Activated CD4-positive, alpha-beta T cell treated with anti-CD3 and anti-CD28 coated beads, Interleukin-2, amount 10 ng/mL, durations not matched to agents 7 days and 5 days (primary cell): ENCODE results near the gene CHMP3. TPM values are rescaled to one million over a fixed set of nuclear protein-coding genes. Genes with fewer than 3 reads are reported as not detected.

Experiments
- CTCF ChIA-PET: fragments of 350-600 bp; sonication (Branson Sonifier 250); formaldehyde crosslinking; loops from one replicate; lab custom pipeline; 2021; ENCODE audit warnings: antibody characterized with exemption; lab: Charles Lee
- POLR2A ChIA-PET: fragments of 350-600 bp; sonication (Branson Sonifier 250); formaldehyde crosslinking; loops from one replicate; lab custom pipeline; 2021; ENCODE audit warnings: antibody characterized with exemption; lab: Charles Lee
- DNase-seq: peaks from one replicate; pipeline ENCODE4 v3.0.0-alpha.2; 2020
- H3K27ac Mint-ChIP-seq: one replicate; pipeline ENCODE4 v1.8.0; 2021; ENCODE audit warnings: mild to moderate bottlenecking, moderate library complexity, mixed read lengths
- H3K27me3 Mint-ChIP-seq: one replicate; pipeline ENCODE4 v1.8.0; 2021; ENCODE audit warnings: mixed read lengths
- H3K36me3 Mint-ChIP-seq: one replicate; pipeline ENCODE4 v1.8.0; 2021; ENCODE audit warnings: low read depth, mixed read lengths
- H3K4me1 Mint-ChIP-seq: one replicate; pipeline ENCODE4 v1.8.0; 2021; ENCODE audit warnings: mixed read lengths
- H3K4me3 Mint-ChIP-seq: one replicate; pipeline ENCODE4 v1.8.0; 2021; ENCODE audit warnings: mild to moderate bottlenecking, moderate library complexity, mixed read lengths
- H3K9me3 Mint-ChIP-seq: one replicate; pipeline ENCODE4 v1.8.0; 2021; ENCODE audit warnings: mixed read lengths
- total RNA-seq, 2 experiments: library from RNA; stranded (reverse); gene quantifications; one replicate each; pipeline ENCODE4 v1.2.3, GENCODE V29; 2021

The CHMP3 gene
- total RNA-seq, 2 experiments from 2014 or later = 50.2 to 50.7 TPM

DNA sequence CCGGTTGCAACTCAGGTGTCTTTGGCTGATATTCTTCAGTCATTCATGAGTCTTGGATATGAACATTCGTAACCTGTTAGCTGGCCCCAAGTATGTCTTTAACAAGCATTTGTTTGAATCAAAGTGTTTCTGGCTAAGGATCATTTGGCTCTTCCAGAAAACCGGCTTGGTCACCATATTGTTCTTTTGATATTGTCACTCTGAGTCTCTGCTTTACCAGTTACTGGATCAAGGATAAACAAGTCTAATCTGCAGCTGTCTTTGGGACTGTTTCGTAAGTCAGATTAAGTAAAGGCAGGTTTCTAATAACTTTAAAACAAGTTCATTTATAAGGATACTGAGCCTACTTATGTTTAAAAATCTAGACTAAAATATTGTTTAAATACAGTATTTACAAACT, 73.0 kb downstream of the CHMP3 start:
- no peak overlapping the region for H3K27ac Mint-ChIP-seq
- POLR2A ChIA-PET = no interaction called here
- CTCF ChIA-PET = interaction anchor here (0.8 kb wide), 1 partner anchor 22 kb away, joined by 3 read pairs; no protein-coding TSS in a partner anchor
- no peak for DNase-seq
- no peaks in the 10 kb centered on the region for H3K27me3 Mint-ChIP-seq
- no peak overlapping the region for H3K4me3 Mint-ChIP-seq
- H3K4me1 Mint-ChIP-seq = peaks cover 5% of the 10 kb centered on the region
- peaks cover 6% of the 10 kb centered on the region for H3K9me3 Mint-ChIP-seq
- H3K36me3 Mint-ChIP-seq = peaks cover 90% of the 10 kb centered on the region

DNA sequence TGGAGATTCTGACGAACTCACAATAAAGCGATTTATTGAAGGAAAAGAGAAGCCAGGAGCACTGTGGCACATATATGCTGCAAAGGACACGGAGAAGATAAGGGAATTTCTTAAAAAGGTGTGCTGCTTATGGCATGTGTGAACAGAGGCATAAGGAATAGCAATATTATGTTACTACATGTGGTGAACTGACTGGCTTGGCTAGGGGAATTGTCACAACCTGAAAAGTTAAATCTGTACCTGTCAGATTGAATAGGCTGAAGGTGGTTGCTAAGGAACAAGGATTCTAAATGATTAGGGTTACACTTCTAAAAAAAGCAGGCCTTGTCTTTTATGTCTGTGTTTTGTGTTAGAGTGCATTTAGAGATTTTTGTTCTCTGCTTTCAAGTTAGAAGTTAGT, 73.7 kb downstream of the CHMP3 start:
- Mint-ChIP-seq H3K36me3 (peaks cover 90% of the 10 kb centered on the region), H3K4me3 (no peak overlapping the region), H3K27me3 (no peaks in the 10 kb centered on the region), H3K27ac (no peak overlapping the region), H3K4me1 (peaks cover 11% of the 10 kb centered on the region), H3K9me3 (peaks cover 2% of the 10 kb centered on the region)
- no peak for DNase-seq
- ChIA-PET POLR2A (no interaction called here), CTCF (no interaction called here)

DNA sequence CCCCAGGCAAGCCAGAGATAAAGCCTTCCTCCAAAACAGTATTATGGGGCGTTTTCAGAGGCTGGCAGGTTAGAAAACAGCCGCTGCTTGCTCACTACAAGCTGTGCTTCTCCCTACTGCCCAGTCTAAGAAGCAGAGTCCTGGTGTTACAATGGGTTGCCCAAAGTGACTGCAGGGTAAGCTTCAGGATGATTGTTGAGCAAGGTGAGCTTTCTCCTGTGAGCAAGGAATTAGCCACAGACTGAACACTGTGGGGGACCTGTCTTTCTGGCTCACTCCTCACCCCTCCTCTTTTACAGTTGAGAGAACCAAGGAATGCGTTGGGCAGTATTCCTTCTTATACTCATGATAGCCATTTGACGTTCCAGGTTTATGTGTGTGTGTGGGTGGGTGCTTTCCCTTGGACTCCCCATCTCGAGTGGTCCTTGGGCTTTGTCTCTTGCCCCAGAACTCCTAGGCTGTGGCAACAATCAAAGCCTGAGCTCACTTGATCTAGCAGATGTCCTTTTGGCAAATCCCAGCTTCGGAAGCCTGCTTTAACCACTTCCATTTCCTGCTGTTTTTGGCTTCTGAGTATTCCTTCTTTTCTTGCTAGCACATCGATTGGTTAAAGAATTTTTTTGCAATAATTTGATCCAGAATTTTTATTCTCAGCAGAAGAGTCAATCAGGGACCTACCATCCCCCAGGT, 74.5 kb downstream of the CHMP3 start:
- H3K9me3 Mint-ChIP-seq = no peaks in the 10 kb centered on the region
- no peaks in the 10 kb centered on the region for H3K27me3 Mint-ChIP-seq
- H3K27ac Mint-ChIP-seq = no peak overlapping the region
- H3K36me3 Mint-ChIP-seq = peaks cover 90% of the 10 kb centered on the region
- ChIA-PET CTCF (no interaction called here), POLR2A (interaction anchor here (0.6 kb wide), 1 partner anchor 37 kb away, joined by 3 read pairs; no protein-coding TSS in a partner anchor)
- DNase-seq = no peak
- H3K4me1 Mint-ChIP-seq = peaks cover 14% of the 10 kb centered on the region
- no peak overlapping the region for H3K4me3 Mint-ChIP-seq

DNA sequence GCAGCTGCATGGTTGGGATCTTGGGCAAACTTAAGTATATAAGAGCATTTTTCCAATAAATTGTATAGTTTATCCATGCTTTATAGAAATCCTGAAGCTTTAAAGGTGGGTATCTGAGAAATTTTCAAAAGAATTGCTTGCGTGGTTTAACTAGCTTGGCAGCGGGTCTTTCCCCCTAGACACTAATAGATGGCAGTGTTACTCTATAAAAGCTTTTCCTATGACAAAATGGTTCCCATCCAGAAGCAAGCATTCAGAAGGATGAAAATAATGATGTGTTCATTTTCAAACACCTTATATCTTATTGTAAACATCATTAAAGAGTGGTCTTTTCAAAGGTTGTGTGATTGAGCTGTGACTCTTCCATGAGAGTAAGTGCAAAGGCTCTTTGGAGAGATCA, 76.2 kb downstream of the CHMP3 start:
- ChIA-PET POLR2A (no interaction called here), CTCF (interaction anchor here (0.9 to 1.0 kb wide), 3 partner anchors 11 to 45 kb away, joined by 3 to 5 read pairs (median 3); no protein-coding TSS in a partner anchor)
- DNase-seq = no peak
- Mint-ChIP-seq H3K36me3 (peaks cover 96% of the 10 kb centered on the region), H3K9me3 (no peaks in the 10 kb centered on the region), H3K27me3 (no peaks in the 10 kb centered on the region), H3K27ac (no peak overlapping the region), H3K4me1 (peaks cover 19% of the 10 kb centered on the region), H3K4me3 (no peak overlapping the region)

DNA sequence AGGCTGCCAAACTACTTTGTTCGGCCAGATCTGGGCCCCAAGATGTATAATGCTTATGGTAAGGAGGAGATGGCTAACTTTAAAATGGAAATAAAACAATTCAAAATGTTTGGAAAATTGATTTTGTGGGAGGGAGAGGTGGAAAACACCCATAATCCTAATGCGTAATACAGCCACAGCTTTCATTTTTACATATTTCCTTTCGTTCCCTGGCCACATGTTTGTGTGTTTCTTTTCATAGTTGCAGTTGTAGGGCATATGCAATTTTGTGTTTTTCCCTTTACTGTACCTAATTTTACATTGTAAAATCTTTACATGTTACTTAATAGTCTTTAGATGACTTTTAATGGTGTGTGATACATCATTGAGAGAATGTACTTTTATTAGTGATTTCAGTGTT, 77.4 kb downstream of the CHMP3 start:
- ChIA-PET CTCF (interaction anchor here (0.8 to 1.4 kb wide), 2 partner anchors 12 to 57 kb away, joined by 3 read pairs; no protein-coding TSS in a partner anchor), POLR2A (no interaction called here)
- H3K27me3 Mint-ChIP-seq = no peaks in the 10 kb centered on the region
- H3K4me3 Mint-ChIP-seq = no peak overlapping the region
- H3K27ac Mint-ChIP-seq = no peak overlapping the region
- DNase-seq = no peak
- H3K4me1 Mint-ChIP-seq = peaks cover 30% of the 10 kb centered on the region
- peaks cover 93% of the 10 kb centered on the region for H3K36me3 Mint-ChIP-seq
- no peaks in the 10 kb centered on the region for H3K9me3 Mint-ChIP-seq

DNA sequence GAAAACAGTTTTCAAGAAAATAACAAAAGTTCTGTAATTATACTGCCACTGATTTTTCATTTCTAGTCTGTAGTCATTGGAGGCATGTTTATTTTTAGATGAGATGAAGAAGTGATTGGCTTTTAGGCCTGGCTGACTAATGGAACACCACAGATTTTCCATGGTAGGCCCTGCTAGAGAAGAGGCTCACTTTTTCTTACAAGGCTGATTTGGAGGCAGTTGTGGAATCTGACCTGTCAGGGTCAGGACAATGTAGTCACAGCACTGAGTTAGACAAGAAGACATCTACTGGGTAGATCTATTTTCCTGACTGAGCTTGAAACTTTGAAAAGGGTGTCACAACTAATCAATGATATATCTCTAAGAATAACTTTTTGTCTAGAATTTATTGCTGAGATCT, 78.1 kb downstream of the CHMP3 start:
- no peak for DNase-seq
- H3K9me3 Mint-ChIP-seq = no peaks in the 10 kb centered on the region

DNA sequence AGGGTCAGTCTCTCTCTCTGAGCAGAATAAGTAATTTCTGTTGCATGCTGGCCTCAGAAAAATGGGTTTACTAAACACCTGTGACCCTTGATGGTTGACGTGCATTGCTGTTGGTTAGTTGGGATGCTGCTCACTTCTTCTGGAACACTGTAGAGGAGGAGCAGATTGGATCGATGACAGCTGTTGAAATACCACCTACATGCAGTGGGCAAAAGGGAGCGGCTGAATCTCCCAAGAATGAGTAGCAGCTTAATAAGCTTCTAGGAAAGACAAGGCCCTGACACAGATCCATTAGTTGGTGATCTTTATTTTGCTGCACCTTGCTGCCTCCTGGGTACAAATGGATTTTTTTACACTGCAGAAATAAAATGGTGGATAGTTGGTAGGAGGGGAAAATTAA, 78.9 kb downstream of the CHMP3 start:
- no peak for DNase-seq
- Mint-ChIP-seq H3K27me3 (no peaks in the 10 kb centered on the region), H3K27ac (no peak overlapping the region), H3K4me3 (no peak overlapping the region), H3K4me1 (peaks cover 40% of the 10 kb centered on the region), H3K9me3 (no peaks in the 10 kb centered on the region), H3K36me3 (peaks cover 94% of the 10 kb centered on the region)
- POLR2A ChIA-PET = no interaction called here
- CTCF ChIA-PET = no interaction called here

More for the DNA sequence above, 78.1 kb downstream of the CHMP3 start:
- no peak overlapping the region for H3K27ac Mint-ChIP-seq
- H3K4me3 Mint-ChIP-seq = no peak overlapping the region
- ChIA-PET POLR2A (no interaction called here), CTCF (interaction anchor here (0.8 to 1.4 kb wide), 2 partner anchors 13 to 56 kb away, joined by 3 read pairs; no protein-coding TSS in a partner anchor)
- H3K36me3 Mint-ChIP-seq = peaks cover 94% of the 10 kb centered on the region
- peaks cover 37% of the 10 kb centered on the region for H3K4me1 Mint-ChIP-seq
- no peaks in the 10 kb centered on the region for H3K27me3 Mint-ChIP-seq

DNA sequence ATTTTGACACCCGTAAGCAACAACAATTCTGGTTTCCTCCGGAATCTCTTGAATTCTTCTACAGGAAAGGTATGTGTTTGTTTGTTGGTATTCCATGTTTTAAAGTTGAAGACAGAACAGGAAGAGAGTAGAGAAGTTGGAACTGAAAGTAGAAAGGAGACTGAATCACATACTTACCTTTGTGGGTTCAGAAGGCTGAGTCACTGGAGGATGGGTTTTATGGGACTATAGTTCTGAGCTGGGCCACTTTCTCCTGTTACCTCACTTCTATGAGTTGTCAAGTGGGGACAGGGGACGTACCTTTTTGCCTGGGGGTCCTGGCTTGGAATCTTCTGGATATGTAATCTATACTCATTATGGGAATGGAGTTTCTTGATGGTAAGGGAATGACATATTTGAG, 81.2 kb downstream of the CHMP3 start:
- H3K4me1 Mint-ChIP-seq = peaks cover 40% of the 10 kb centered on the region
- no peak for DNase-seq
- H3K9me3 Mint-ChIP-seq = no peaks in the 10 kb centered on the region
- POLR2A ChIA-PET = no interaction called here
- no peak overlapping the region for H3K27ac Mint-ChIP-seq
- peaks cover 95% of the 10 kb centered on the region for H3K36me3 Mint-ChIP-seq
- CTCF ChIA-PET = no interaction called here
- no peaks in the 10 kb centered on the region for H3K27me3 Mint-ChIP-seq
- no peak overlapping the region for H3K4me3 Mint-ChIP-seq

DNA sequence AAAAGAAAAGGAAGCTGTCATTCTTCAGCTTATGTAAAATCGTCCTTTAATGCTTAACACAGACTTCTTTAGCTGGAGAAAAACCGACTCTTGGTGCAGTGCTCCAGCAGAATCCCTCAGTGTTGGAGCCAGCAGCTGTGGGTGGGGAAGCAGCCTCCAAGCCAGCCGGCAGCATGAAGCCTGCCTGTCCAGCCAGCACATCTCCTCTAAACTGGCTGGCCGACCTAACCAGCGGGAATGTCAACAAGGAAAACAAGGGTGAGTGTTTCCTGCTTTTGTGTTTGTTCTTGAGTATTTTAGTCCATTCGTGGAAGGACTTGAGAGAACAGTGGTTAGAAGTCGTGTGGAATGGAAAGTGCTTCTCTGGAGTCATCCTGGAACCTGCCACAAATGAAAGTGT, 83.1 kb downstream of the CHMP3 start:
- H3K36me3 Mint-ChIP-seq = peaks cover 89% of the 10 kb centered on the region
- CTCF ChIA-PET = interaction anchor here (0.7 to 3.4 kb wide), 2 partner anchors 13 to 201 kb away, joined by 3 to 16 read pairs; no protein-coding TSS in a partner anchor
- peaks cover 38% of the 10 kb centered on the region for H3K4me1 Mint-ChIP-seq

DNA sequence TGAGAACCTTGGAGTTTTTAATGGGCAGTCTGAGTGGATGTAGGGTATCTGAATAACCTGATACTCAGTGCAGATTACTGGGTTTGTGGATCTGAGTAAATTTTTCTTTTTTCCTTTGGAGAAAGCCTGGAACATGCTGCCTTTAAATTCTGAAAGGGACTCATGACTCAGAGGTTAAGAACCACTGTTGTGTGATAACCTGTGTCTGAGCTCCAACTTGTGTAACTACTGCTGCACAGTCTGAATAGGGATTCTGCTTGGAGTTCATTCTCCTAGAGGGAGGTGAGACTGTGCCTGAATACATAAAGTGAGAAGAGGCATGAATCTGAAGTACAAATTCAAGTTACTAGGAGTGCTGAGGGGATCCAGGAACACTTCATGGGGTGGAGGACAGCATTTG, 85.9 kb downstream of the CHMP3 start:
- POLR2A ChIA-PET = no interaction called here
- Mint-ChIP-seq H3K27ac (no peak overlapping the region), H3K4me1 (peaks cover 29% of the 10 kb centered on the region), H3K36me3 (peaks cover 85% of the 10 kb centered on the region), H3K27me3 (no peaks in the 10 kb centered on the region), H3K9me3 (no peaks in the 10 kb centered on the region), H3K4me3 (no peak overlapping the region)
- DNase-seq = no peak
- CTCF ChIA-PET = no interaction called here

More for the DNA sequence above, 83.1 kb downstream of the CHMP3 start:
- H3K27ac Mint-ChIP-seq = no peak overlapping the region
- POLR2A ChIA-PET = no interaction called here
- no peak overlapping the region for H3K4me3 Mint-ChIP-seq
- no peaks in the 10 kb centered on the region for H3K27me3 Mint-ChIP-seq
- no peak for DNase-seq
- no peaks in the 10 kb centered on the region for H3K9me3 Mint-ChIP-seq

DNA sequence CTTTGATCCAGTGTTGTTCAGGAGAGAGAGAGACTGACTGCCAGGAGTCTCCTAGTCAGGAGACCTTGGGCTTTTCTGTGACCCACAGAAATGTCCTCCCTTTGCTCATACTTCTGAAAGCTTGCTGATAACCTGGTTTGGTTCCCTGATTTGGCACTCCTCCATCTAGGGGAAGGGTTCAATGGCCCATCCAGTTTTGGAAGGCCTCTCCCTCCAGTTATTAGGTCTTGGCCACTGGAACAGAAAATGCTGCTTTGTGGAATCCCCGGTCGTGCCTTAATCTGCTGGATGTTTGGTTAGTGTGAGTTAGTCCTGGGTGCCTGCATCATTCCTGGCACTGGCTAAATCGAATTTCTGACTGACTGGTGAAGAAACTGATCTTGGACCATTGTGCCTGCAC, 86.3 kb downstream of the CHMP3 start:
- ChIA-PET CTCF (no interaction called here), POLR2A (no interaction called here)
- Mint-ChIP-seq H3K9me3 (no peaks in the 10 kb centered on the region), H3K4me1 (peaks cover 25% of the 10 kb centered on the region), H3K27me3 (no peaks in the 10 kb centered on the region), H3K36me3 (peaks cover 83% of the 10 kb centered on the region), H3K4me3 (no peak overlapping the region), H3K27ac (no peak overlapping the region)
- no peak for DNase-seq

DNA sequence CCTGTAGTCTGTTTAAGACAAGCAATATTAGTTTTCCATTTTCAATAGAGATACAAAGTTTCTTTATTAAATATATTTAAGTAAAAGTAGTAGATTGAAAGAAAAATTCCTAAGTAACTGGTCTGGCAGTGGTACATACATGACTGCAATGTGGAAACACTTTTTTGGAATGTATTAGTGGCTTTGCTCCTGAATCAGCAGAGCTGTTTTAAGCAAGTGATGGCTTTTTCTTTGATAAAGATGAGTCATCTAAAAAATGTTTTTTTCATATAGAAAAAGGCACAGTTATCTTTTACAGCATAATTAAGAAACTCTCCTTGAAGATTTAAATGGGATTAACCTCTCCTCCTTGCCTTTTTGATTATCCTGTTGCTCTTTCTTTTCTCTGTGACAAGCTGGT, 87.2 kb downstream of the CHMP3 start:
- Mint-ChIP-seq H3K27me3 (no peaks in the 10 kb centered on the region), H3K4me3 (no peak overlapping the region), H3K4me1 (peaks cover 18% of the 10 kb centered on the region), H3K36me3 (peaks cover 83% of the 10 kb centered on the region), H3K27ac (no peak overlapping the region), H3K9me3 (no peaks in the 10 kb centered on the region)
- CTCF ChIA-PET = no interaction called here
- DNase-seq = no peak
- POLR2A ChIA-PET = no interaction called here

DNA sequence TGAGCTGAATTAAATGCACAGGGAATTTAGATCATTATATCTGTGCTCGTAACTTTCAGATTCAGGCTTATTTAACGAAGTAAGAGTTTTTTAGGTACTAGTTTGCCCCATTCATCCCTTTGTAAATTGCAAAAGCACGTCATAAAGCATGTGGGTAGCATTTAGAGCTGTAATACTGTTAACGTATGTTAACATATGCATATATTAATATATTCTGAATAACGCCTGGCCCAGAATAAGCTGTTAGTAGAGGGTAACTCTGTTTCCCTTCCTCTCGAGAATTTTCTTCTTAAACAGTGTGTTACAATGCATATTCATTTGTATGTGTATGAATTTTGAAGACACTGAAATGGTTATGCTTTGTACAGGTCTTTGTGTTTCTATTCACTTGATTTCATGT, 91.6 kb downstream of the CHMP3 start:
- Mint-ChIP-seq H3K4me1 (peaks cover 39% of the 10 kb centered on the region), H3K4me3 (no peak overlapping the region), H3K27ac (no peak overlapping the region), H3K9me3 (no peaks in the 10 kb centered on the region), H3K36me3 (peaks cover 77% of the 10 kb centered on the region), H3K27me3 (no peaks in the 10 kb centered on the region)
- POLR2A ChIA-PET = interaction anchor here (0.6 kb wide), 1 partner anchor 31 kb away, joined by 4 read pairs; no protein-coding TSS in a partner anchor
- CTCF ChIA-PET = no interaction called here
- DNase-seq = no peak
